Measurements from ENCODE around the gene OARD1.
"Not testable (repeated sequence)": the region's sequence is repeated elsewhere in the genome, so short reads cannot be mapped to it uniquely, and the experiment has no call there.

The OARD1 gene

GRCh38 chr6:41025966-41026530 is 46.1 kb downstream of the OARD1 start:
- DNase-seq (ENCODE audit: low spot score) = no peak

DNA sequence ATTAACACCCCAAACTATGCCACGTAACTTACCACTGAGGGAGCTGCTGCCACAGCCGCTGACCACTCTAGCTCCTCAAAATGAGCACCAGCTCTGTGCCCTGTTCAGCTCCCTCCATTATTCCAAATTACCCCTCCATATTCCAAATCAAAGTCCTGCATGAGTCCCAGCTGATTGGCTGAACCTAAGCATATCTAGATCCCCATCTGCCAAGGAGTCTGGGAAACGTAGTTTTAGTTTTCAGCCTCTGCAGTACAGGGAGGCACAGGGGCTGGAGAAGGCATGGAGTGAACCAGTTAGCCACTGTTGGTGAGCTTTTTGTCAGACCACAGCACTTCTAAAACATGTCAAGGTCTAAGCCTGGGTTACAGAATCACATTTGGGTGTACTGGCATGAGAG is 49.0 kb downstream of the OARD1 start:
- DNase-seq (ENCODE audit: low spot score) = no peak

DNA sequence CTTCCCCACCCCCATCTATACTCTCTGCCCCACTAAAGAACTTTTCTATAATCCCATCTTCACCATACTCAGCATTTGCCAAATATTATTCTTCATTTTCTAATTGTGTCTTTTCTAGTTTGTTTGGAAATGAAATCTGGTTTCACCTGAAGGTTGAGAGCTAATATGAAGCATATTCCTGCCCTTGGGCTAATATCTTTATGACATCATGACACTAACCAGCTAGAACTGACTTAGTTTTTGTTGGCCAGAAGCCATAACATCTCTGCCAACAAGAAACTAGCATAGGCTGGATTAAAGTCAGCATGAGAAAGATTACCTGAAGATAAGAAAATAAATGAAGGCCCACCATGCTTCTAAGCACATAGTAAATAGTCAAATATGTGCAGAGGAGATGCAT is 49.9 kb downstream of the OARD1 start:
- no peak for DNase-seq (ENCODE audit: low spot score)

DNA sequence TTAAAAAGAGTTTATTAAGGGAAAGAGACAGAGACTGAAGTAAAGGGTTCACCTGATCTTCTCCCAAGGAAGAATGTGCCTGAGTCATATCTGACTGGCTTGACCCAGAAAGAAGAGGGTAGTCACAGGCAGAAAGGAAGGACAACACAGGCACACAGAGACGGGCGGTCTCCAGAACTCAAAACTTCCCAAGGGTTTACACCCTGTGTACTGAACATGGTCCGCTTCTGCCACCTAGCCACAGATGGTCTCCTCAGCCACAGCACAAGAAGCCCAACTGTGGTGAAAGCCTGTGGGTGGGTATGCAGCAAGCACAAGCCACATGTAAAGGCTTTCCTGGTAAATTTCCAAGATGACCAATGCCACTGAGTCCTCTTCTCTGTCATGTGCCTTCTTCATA is 50.3 kb downstream of the OARD1 start:
- no peak for DNase-seq (ENCODE audit: low spot score)

- DNase-seq (ENCODE audit: low spot score) = no peak
These were observed 54.5 kb downstream of the OARD1 start for GRCh38 chr6:41017663-41018062.

DNA sequence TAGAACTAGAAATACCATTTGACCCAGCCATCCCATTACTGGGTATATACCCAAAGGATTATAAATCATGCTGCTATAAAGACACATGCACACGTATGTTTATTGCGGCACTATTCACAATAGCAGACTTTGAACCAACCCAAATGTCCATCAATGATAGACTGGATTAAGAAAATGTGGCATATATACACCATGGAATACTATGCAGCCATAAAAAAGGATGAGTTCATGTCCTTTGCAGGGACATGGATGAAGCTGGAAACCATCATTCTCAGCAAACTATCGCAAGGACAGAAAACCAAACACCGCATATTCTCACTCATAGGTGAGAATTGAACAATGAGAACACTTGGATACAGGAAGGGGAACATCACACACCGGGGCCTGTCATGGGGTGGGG is 56.3 kb downstream of the OARD1 start:
- not testable (repeated sequence) for DNase-seq (ENCODE audit: low spot score)

- no peak for DNase-seq (ENCODE audit: low spot score)
These were observed 57.4 kb downstream of the OARD1 start for GRCh38 chr6:41014780-41015179.
